NCI-H1436 (cell line): ENCODE data around the gene FOXL1.
"Not testable (repeated sequence)": the region's sequence is repeated elsewhere in the genome, so short reads cannot be mapped to it uniquely, and the experiment has no call there.

Source experiments
- DNase-seq: peaks from one replicate; lab custom pipeline; 2025; lab: John Stamatoyannopoulos, UW

FOXL1 gene

GRCh38 chr16:86581458-86581857, 3.1 kb downstream of the FOXL1 start:
- no peak for DNase-seq

- DNase-seq, result no peak
These were observed 5.8 kb downstream of the FOXL1 start for GRCh38 chr16:86584071-86584685.

DNA sequence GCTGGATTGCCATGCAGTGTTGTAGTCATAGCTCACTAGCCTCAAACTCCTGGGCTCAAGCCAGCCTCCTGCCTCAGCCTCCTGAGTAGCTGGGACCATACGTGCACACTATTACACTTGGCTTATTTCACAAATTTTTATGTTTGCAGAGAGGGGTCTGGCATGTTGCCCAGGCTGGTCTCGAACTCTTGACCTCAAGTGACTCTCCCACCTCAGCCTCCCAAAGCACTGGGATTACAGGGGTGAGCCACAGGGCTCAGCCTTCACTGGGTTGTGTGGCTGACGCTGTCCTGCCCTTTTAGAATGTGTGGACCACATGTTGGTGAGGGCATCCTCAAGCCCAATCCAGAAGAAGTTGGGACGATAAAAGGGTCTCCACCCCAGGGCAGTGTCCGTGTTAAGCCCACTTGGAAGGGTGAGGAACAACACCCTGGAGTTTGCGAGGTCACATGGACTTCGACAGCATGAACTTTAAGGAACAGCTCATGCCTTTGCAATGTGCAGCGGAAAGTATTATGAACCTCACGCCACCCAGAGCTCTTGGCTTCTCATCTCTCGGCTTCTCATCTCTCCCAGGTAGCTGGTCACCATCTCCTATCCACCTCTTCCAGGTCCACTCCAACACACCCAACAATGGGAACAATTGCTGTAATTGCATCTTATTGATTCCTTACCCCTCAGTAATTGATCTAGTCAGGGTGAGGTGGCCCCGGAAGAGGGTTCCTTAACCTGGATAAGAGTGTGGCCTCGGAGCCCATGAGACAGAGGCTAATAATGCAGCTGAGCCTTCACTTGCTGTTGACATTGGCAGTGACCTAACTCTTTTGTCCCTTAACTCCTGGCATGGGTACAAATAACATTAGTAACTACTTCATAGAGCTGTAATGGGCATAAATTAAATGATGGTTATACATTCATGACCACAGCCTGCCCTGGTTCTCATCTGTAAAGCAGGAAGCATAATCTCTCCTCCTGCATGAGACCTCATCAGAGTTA, 6.7 kb downstream of the FOXL1 start:
- DNase-seq, result no peak

DNA sequence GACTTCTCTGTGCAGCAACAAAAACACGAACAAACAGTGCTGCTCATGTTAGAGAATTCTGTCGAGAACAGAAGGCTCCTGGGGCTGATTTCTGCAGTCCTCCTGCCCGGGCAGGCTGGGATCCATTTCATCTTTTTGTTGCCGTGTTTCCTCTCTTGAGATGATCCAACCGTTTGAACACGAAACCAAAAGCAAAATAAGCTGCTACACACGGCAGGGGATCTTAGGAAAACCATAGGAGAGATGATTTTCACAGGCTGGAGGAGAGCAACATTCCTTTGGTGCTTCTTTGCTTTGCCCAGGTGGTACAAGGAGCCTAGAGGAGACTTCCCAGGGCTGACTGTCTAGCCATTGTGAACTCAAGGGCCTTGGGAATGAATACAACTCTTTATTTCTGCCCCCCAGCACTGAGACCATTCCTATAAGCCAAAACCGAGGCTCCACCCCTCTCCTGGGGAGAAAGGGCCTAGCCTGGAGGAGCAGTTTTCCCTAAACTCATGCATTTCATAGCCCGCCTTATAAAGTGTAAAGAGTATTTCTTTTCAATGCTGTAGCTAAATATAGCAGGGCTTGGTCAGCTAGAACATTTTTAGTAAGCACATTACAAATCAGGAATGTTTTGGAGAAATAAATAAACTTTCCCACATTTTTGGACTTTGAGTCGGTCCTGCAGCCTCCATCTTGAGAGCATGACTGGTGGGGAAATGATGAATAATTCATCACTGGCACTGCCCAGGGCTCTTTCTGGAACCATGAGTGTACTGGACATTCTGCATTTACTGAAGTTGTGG, 7.7 kb downstream of the FOXL1 start:
- no peak for DNase-seq

DNA sequence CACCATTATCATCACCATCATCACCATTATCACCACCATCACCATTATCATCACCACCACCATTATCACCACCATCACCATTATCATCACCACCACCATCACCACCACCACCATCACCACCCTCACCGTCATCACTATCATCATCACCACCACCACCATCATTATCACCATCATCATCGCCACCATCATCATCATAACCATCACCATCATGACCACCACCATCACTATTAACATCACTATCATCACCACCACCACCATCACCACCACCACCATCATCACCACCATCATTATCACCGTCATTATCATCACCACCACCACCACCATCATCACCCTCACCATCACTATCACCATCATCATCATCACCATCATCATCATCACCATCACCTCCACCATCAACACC, 9.1 kb downstream of the FOXL1 start:
- DNase-seq, result no peak

- DNase-seq, result not testable (repeated sequence)
These were observed 9.6 kb downstream of the FOXL1 start for GRCh38 chr16:86587955-86588354.

GRCh38 chr16:86590501-86591144, 12.3 kb downstream of the FOXL1 start:
- no peak for DNase-seq

DNA sequence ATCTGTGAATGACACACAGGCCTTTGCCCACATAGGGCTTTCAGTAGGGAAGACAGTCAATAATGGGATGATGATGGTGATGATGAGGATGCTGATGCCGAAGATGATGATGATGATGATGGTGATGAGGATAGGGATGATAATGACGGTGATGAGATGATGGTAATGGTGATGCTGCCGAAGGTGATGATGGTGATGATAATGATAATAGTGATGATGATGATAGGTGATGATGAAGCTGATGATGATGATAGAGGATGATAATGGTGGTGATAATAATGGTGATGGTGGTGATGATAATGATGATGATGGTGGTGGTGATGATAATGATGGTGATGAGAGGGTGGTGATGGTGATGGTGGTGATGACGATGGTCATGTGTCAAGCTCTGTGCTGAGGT, 12.9 kb downstream of the FOXL1 start:
- no peak for DNase-seq

GRCh38 chr16:86593913-86594620, 15.7 kb downstream of the FOXL1 start:
- no peak for DNase-seq

DNA sequence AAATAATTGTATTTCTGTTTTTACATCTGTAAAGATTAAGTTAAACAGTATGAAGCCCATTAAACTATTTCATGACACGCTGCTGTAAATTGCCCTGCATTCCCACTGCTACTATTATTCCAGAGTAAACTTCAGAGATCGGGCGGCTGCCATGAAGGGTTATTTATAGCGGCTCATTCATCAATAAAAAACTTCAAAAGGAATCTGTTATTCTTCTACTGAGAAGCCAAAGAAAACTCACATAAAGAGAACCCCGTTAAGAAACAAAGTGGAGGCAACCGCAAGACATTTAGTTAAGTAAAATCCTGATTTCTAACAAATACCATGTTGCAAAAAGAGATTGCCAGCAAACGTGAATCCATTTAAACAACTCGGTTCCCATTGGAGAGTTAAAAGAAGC, 16.4 kb downstream of the FOXL1 start:
- no peak for DNase-seq

GRCh38 chr16:86595983-86596605, 17.7 kb downstream of the FOXL1 start:
- DNase-seq, result no peak

GRCh38 chr16:86597126-86597879, 19.0 kb downstream of the FOXL1 start:
- no peak for DNase-seq

GRCh38 chr16:86597880-86598606, 19.7 kb downstream of the FOXL1 start:
- DNase-seq, result no peak

DNA sequence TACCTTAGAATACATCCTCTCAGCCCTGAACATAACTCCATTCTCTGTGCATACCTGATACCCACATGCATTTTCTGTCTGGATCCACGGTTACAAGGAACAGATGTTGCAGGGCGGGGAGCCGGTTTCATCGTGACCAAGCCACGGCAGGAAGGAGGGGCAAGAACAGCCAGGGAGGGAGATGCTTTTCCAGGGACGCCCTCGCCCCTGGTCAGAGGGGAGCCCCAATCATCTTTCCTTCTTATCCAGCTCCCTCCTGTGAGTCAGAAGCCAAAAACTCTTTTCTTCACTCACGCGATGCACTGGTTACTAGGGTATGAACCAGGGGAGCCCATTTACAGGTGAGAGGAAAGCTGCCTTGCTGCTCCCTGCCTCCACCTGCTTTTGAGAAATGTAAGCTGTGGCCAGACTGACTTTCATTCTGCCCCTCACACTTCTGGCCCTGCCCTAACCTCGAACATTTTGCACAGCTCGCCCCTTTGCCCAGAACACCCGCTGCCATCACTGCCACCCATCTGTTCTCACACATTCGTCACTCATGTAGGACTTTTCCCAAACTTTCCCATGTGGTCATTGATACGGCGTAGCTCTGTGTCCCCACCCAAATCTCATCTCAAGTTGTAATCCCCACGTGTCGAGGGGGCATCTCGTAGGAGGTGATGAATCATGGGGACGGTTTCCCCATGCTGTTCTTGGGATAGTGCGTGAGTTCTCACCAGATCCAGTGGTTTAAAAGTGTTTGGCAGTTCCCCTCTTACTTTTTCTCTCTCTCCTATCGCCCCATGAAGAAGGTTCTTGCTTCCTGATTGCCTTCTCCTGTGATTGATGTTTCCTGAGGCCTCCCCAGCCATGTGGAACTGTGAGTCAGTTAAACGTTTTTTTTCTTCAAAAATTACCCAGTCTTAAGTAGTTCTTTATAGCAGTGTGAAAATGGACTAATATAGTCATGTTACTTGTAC, 20.5 kb downstream of the FOXL1 start:
- DNase-seq, result no peak

DNA sequence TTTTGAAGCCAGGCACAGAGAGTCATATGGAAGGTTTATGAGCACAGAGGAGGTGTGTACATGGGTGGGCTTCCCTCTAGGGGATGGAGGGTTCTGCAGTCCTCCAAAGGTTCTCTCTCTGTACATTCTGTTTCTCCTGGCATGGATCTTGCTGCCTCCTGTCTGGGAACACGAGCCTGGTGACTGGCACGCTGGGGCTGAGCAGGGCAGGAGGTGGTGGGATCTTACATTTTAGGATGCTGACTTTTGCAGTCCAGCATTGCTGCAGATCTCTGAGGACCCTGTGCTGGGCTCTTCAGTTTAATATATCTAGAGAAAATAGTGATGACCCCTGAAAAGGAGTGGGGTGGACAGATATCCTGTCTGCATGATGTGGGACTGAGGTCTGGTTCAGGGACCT, 23.0 kb downstream of the FOXL1 start:
- DNase-seq, result no peak

- no peak for DNase-seq
These were observed 24.2 kb downstream of the FOXL1 start for GRCh38 chr16:86602521-86602920.

DNA sequence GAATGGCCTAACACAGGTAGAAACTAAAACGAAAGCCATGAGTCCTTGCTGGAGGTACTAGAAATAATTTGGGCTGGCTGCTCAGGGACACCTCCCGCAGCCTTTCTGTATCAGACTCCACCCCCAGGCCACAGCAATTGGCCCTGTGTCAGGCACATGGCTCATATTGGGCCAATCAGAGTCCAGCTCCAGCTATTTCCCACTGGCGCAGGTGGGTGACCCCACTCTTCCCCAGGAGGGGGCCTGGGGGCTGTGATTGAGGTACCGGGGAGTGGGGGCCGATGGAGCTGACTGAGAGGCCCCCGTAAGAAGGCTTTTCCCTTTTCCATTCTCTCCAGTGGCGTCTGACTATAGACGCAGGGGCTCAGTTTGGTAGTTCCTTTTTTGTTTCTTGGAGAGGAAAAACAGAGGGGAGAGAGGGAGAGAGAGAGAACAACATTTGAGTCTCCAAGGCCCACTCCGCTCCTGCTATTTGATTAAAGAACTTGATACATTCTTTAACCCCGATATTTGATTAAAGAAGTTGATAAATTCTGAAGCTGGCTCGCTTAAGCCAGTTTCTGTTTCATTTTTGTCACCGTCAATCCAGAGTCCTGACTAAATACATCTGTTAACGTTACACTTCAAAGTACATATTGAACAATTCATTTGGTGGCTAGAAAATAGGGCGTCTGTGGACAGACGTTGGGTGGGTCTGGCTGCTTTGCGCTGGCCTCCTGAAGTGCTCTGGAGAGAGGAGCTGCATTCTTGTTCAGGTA, 26.3 kb downstream of the FOXL1 start:
- no peak for DNase-seq

DNA sequence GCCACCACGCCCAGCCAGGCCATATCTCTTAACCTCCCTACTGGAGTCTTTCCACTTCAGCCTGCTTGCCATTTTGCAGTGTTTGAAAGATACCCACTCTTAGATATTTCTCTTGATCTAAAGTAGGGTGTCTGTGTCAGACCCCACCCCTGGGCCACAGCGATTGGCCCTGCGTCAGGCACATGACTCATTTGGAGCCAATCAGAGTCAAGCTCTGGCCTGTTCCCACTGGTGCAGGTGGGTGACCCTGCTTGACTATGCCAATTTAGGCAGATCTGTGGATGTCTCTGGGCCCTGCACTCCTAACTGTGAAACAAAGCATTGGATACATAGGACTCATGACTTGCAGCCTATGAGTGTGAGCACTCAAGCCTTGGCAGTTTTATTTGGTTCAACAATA, 27.6 kb downstream of the FOXL1 start:
- no peak for DNase-seq
